HG03520 (cell line): ENCODE data around the gene RAB3B.

Experiments
- ATAC-seq: cut with Tn5 transposase; IDR thresholded peaks from one replicate; pipeline ENCODE4 v1.9.1; 2021; ENCODE audit warnings: mild to moderate bottlenecking, moderate library complexity; ENCODE audit not compliant: unreplicated experiment

Gene RAB3B

GRCh38 chr1:51957618-51958017 is 32.9 kb downstream of the RAB3B start:
- ATAC-seq: no peak

GRCh38 chr1:51956528-51957509 is 33.7 kb downstream of the RAB3B start:
- no peak for ATAC-seq

GRCh38 chr1:51955797-51956527 is 34.5 kb downstream of the RAB3B start:
- no peak for ATAC-seq

GRCh38 chr1:51954783-51955182 is 35.7 kb downstream of the RAB3B start:
- ATAC-seq: no peak

- ATAC-seq: no peak
Observed at GRCh38 chr1:51953079-51953478, 37.4 kb downstream of the RAB3B start.

GRCh38 chr1:51952638-51953037 is 37.9 kb downstream of the RAB3B start:
- no peak for ATAC-seq

GRCh38 chr1:51950701-51951100 is 39.8 kb downstream of the RAB3B start:
- ATAC-seq: no peak

GRCh38 chr1:51949014-51949702 is 41.3 kb downstream of the RAB3B start:
- no peak for ATAC-seq

GRCh38 chr1:51948491-51948915 is 42.0 kb downstream of the RAB3B start:
- ATAC-seq: no peak

- no peak for ATAC-seq
Observed at GRCh38 chr1:51946300-51946699, 44.2 kb downstream of the RAB3B start.

- ATAC-seq: no peak
Observed at GRCh38 chr1:51945591-51945990, 44.9 kb downstream of the RAB3B start.

- ATAC-seq: no peak
Observed at GRCh38 chr1:51942281-51942680, 48.2 kb downstream of the RAB3B start.

GRCh38 chr1:51941528-51941927 is 49.0 kb downstream of the RAB3B start:
- ATAC-seq: no peak

GRCh38 chr1:51937112-51937511 is 53.4 kb downstream of the RAB3B start:
- ATAC-seq: no peak

GRCh38 chr1:51936531-51936930 is 54.0 kb downstream of the RAB3B start:
- no peak for ATAC-seq

- ATAC-seq: no peak
Observed at GRCh38 chr1:51933344-51933743, 57.2 kb downstream of the RAB3B start.

- no peak for ATAC-seq
Observed at GRCh38 chr1:51930329-51930728, 60.2 kb downstream of the RAB3B start.

GRCh38 chr1:51928896-51929295 is 61.6 kb downstream of the RAB3B start:
- ATAC-seq: no peak

GRCh38 chr1:51927029-51927428 is 63.5 kb downstream of the RAB3B start:
- no peak for ATAC-seq

- no peak for ATAC-seq
Observed at GRCh38 chr1:51926171-51926812, 64.2 kb downstream of the RAB3B start.

GRCh38 chr1:51924455-51924854 is 66.0 kb downstream of the RAB3B start:
- no peak for ATAC-seq
